Measurements from ENCODE around the gene COL6A5. TPM values are rescaled to one million over a fixed set of nuclear protein-coding genes. Genes with fewer than 3 reads are reported as not detected.
"Not testable (repeated sequence)": the region's sequence is repeated elsewhere in the genome, so short reads cannot be mapped to it uniquely, and the experiment has no call there.

The COL6A5 gene
- total RNA-seq, 6 experiments from 2014 or later: not detected

- Mint-ChIP-seq H3K9me3 (peaks cover 53% of the 10 kb centered on the region), H3K4me1 (ENCODE audit: low read depth) (no peaks in the 10 kb centered on the region), H3K27ac (no peak overlapping the region), H3K27me3 (ENCODE audit: insufficient read depth) (no peaks in the 10 kb centered on the region), H3K4me3 (no peak overlapping the region), H3K36me3 (ENCODE audit: low read depth) (peaks cover 10% of the 10 kb centered on the region; the same call in 1 of the 2 replicates)
- DNase-seq: no peak
- no peak for TF ChIP-seq CTCF (IDR thresholded peaks at IDR 0.05)
Observed at GRCh38 chr3:130395331-130395730, 49.9 kb downstream of the COL6A5 start.

GRCh38 chr3:130395916-130396315 lies 50.4 kb downstream of the COL6A5 start:
- H3K36me3 Mint-ChIP-seq (ENCODE audit: low read depth): peaks cover 10% of the 10 kb centered on the region; the same call in 1 of the 2 replicates
- H3K27ac Mint-ChIP-seq: no peak overlapping the region
- H3K4me3 Mint-ChIP-seq: no peak overlapping the region
- H3K9me3 Mint-ChIP-seq: peaks cover 57% of the 10 kb centered on the region
- H3K4me1 Mint-ChIP-seq (ENCODE audit: low read depth): no peaks in the 10 kb centered on the region
- no peaks in the 10 kb centered on the region for H3K27me3 Mint-ChIP-seq (ENCODE audit: insufficient read depth)
- TF ChIP-seq CTCF (IDR thresholded peaks at IDR 0.05): no peak
- DNase-seq: no peak

GRCh38 chr3:130404401-130404800 lies 58.9 kb downstream of the COL6A5 start:
- H3K4me1 Mint-ChIP-seq (ENCODE audit: low read depth): no peaks in the 10 kb centered on the region
- H3K9me3 Mint-ChIP-seq: peaks cover 50% of the 10 kb centered on the region
- no peak overlapping the region for H3K4me3 Mint-ChIP-seq
- H3K27ac Mint-ChIP-seq: no peak overlapping the region
- H3K27me3 Mint-ChIP-seq (ENCODE audit: insufficient read depth): no peaks in the 10 kb centered on the region
- peaks cover 5% of the 10 kb centered on the region; the same call in 1 of the 2 replicates for H3K36me3 Mint-ChIP-seq (ENCODE audit: low read depth)
- no peak for TF ChIP-seq CTCF (IDR thresholded peaks at IDR 0.05)
- no peak for DNase-seq

- DNase-seq: no peak
- no peak overlapping the region for H3K27ac Mint-ChIP-seq
- H3K36me3 Mint-ChIP-seq (ENCODE audit: low read depth): no peaks in the 10 kb centered on the region
- H3K4me1 Mint-ChIP-seq (ENCODE audit: low read depth): no peaks in the 10 kb centered on the region
- H3K4me3 Mint-ChIP-seq: no peak overlapping the region
- peaks cover 48% of the 10 kb centered on the region for H3K9me3 Mint-ChIP-seq
- H3K27me3 Mint-ChIP-seq (ENCODE audit: insufficient read depth): no peaks in the 10 kb centered on the region
- no peak for TF ChIP-seq CTCF (IDR thresholded peaks at IDR 0.05)
Observed at GRCh38 chr3:130405956-130406355, 60.5 kb downstream of the COL6A5 start.

GRCh38 chr3:130408253-130408652 lies 62.8 kb downstream of the COL6A5 start:
- peaks cover 50% of the 10 kb centered on the region for H3K9me3 Mint-ChIP-seq
- H3K36me3 Mint-ChIP-seq (ENCODE audit: low read depth); H3K27ac Mint-ChIP-seq; H3K4me3 Mint-ChIP-seq; DNase-seq; H3K27me3 Mint-ChIP-seq (ENCODE audit: insufficient read depth); H3K4me1 Mint-ChIP-seq (ENCODE audit: low read depth): not testable (repeated sequence)

- Mint-ChIP-seq H3K9me3 (peaks cover 45% of the 10 kb centered on the region), H3K27ac (no peak overlapping the region)
Observed at GRCh38 chr3:130411320-130411719, 65.8 kb downstream of the COL6A5 start.

More at GRCh38 chr3:130411320-130411719, 65.8 kb downstream of the COL6A5 start:
- Mint-ChIP-seq H3K4me1 (ENCODE audit: low read depth) (no peaks in the 10 kb centered on the region), H3K36me3 (ENCODE audit: low read depth) (no peaks in the 10 kb centered on the region), H3K27me3 (ENCODE audit: insufficient read depth) (no peaks in the 10 kb centered on the region), H3K4me3 (no peak overlapping the region)
- DNase-seq: no peak
- TF ChIP-seq CTCF (IDR thresholded peaks at IDR 0.05): no peak
